Psoas muscle (tissue), 8 donors: Measurements from ENCODE around the gene CNOT2. TPM values are rescaled to one million over a fixed set of nuclear protein-coding genes. Genes with fewer than 3 reads are reported as not detected.

ENCODE experiments used
- ATAC-seq, 4 donors: fragments of 200-7000 bp; cut with Tn5 transposase; one replicate each; pipeline ENCODE4 v1.9.1; 2020; ENCODE audit warnings: moderate library complexity in 3 of 4, mild to moderate bottlenecking in 2 of 4
- DNase-seq, 2 donors: peaks; one replicate each; pipeline ENCODE4 v3.0.0-alpha.2; 2020
- H3K27ac ChIP-seq: fragments of 200-600 bp; one replicate; pipeline ENCODE4 v1.8.0; 2022
- H3K27me3 ChIP-seq, 3 donors: fragments of 200-600 bp in 1 of 3; one replicate each; pipeline versions ENCODE4 v1.6.1 to v1.8.0; 2013 to 2022; ENCODE audit warnings: low read length in 2 of 3, mild to moderate bottlenecking in 2 of 3, moderate library complexity in 1 of 3; ENCODE audit not compliant: insufficient read depth in 3 of 3
- H3K36me3 ChIP-seq, 2 donors: fragments of 200-600 bp in 1 of 2; one replicate each; pipeline versions ENCODE4 v1.6.1 to v1.8.0; 2013 to 2022; ENCODE audit warnings: low read depth in 1 of 2, mild to moderate bottlenecking in 1 of 2, moderate library complexity in 1 of 2; ENCODE audit not compliant: insufficient read depth in 1 of 2
- H3K4me1 ChIP-seq: fragments of 200-600 bp; one replicate; pipeline ENCODE4 v1.8.0; 2022
- H3K4me3 ChIP-seq: fragments of 200-600 bp; one replicate; pipeline ENCODE4 v1.8.0; 2022; ENCODE audit warnings: mild to moderate bottlenecking
- H3K9me3 ChIP-seq: fragments of 200-600 bp; one replicate; pipeline ENCODE4 v1.8.0; 2022
- CTCF ChIP-seq: fragments of 200-600 bp; IDR thresholded peaks from one replicate; pipeline ENCODE4 v1.8.0; 2022; ENCODE audit warnings: antibody characterized with exemption
- intact Hi-C, 2 donors: fragments of 100-400 bp; cut with DNase I; formaldehyde crosslinking; loops; one replicate each; pipeline versions ENCODE4 v1.11.0 to v1.14.2; 2022
- polyA plus RNA-seq, 3 donors: library from polyadenylated mRNA; stranded (reverse); fragments of 200-250 nt; gene quantifications; one replicate each; pipeline ENCODE4 v1.2.3, GENCODE V29; 2013
- total RNA-seq, 4 donors: library from RNA; stranded (reverse); fragmentation: NEBNext Ultra II Directional in 2 of 4; extraction: Animal tissue kit (Norgen Biotek cat#: 25700) in 2 of 4; gene quantifications; one replicate each; pipeline versions ENCODE4 v1.2.1 to v1.2.4, GENCODE V29; 2021 to 2023
- donor health status: healthy with polysubstance abuse.
- donor health status: DM: no; HTN: no; CAD: no; lungs with moderate emphysema.
- donor health status: Bipolar disorder and iron deficiency.
- donor health status: healthy.
- donor health status: DM: yes; HTN: yes; CAD: no.
- donor health status: DM: no; HTN: no; CAD: no.
- donor health status: DM: no; HTN: no; CAD: no.
- donor health status: DM: yes; HTN: yes; CAD: no.

Gene CNOT2
- total and polyA plus RNA-seq, 7 donors = 28.5 to 46.3 (median 34.7) TPM

GRCh38 chr12:70403826-70404225 lies 160.6 kb downstream of the CNOT2 start:
- Histone ChIP-seq H3K27ac (no peak overlapping the region), H3K4me1 (no peaks in the 10 kb centered on the region), H3K36me3 (no peaks in the 10 kb centered on the region), H3K9me3 (no peaks in the 10 kb centered on the region), H3K27me3 (no peaks in the 10 kb centered on the region), H3K4me3 (no peak overlapping the region)
- DNase-seq (no peak), ATAC-seq (no peak)
- TF ChIP-seq CTCF = no peak
- intact Hi-C loops = no loop called here

Other genes starting within 250 kb of the CNOT2 start
- 1 to 10 TPM in 1 of 4 donors, under 1 TPM in 3; 0.54 to 1.9 (median 0.62) TPM for gene KCNMB4, start 122.9 kb downstream of the CNOT2 start, total RNA-seq
- gene KCNMB4, start 122.9 kb downstream of the CNOT2 start, polyA plus RNA-seq = 1 to 10 TPM in 2 of 3 donors, under 1 TPM in 1; 0.82 to 1.3 (median 1.0) TPM